Upper lobe of right lung (tissue), 1 donor: Measurements from ENCODE around the gene ENOX1. TPM values are rescaled to one million over a fixed set of nuclear protein-coding genes. Genes with fewer than 3 reads are reported as not detected.

Source experiments
- ATAC-seq: fragments of 200-7000 bp; cut with Tn5 transposase; one replicate; pipeline ENCODE4 v1.9.1; 2020; ENCODE audit warnings: mild to moderate bottlenecking, moderate library complexity
- DNase-seq: peaks from one replicate; pipeline ENCODE4 v3.0.0-alpha.2; 2020
- H3K27ac ChIP-seq: fragments of 200-600 bp; one replicate; pipeline ENCODE4 v1.8.0; 2022
- H3K27me3 ChIP-seq: fragments of 200-600 bp; one replicate; pipeline ENCODE4 v1.8.0; 2022; ENCODE audit warnings: mild to moderate bottlenecking
- H3K36me3 ChIP-seq: fragments of 200-600 bp; one replicate; pipeline ENCODE4 v1.8.0; 2022
- H3K4me1 ChIP-seq: fragments of 200-600 bp; one replicate; pipeline ENCODE4 v1.8.0; 2022
- H3K4me3 ChIP-seq: fragments of 200-600 bp; one replicate; pipeline ENCODE4 v1.8.0; 2022; ENCODE audit warnings: mild to moderate bottlenecking
- H3K9me3 ChIP-seq: fragments of 200-600 bp; one replicate; pipeline ENCODE4 v1.8.0; 2022
- intact Hi-C: fragments of 100-400 bp; cut with DNase I; formaldehyde crosslinking; loops from one replicate; pipeline ENCODE4 v1.11.0; 2022
- total RNA-seq: library from RNA; stranded (reverse); fragmentation: NEBNext Ultra II Directional; extraction: Animal tissue kit (Norgen Biotek cat#: 25700); gene quantifications from one replicate; pipeline ENCODE4 v1.2.1, GENCODE V29; 2021
- TF ChIP-seq, protein P1 (sequence below): fragments of 200-600 bp; IDR thresholded peaks from one replicate; pipeline ENCODE4 v1.8.0; 2022; ENCODE audit warnings: antibody characterized with exemption
- donor health status: DM: no; HTN: yes; CAD: no; lungs with severe emphysema.

The ENOX1 gene
- total RNA-seq, 1 donor from 2014 or later = 0.69 TPM

DNA sequence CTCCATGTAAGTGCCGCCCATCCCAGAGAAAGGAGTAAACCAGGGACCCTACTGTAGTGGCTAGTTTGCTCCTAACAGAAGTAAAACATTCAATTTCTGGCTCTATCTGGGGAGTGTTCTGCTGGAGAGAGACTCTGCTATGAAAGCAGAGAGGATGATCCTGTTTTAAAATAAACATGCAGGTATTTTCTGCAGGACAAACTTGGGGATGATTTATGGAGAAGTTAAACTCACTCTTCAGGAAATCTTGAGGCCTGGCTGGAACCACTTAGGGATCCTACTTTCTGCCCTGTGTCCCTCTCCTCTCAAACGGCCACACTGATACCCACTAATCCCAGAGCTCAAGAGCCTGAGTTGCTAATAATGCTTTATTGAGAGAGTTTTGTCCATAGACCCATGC is 482.3 kb downstream of the ENOX1 start:
- H3K4me3 ChIP-seq = no peak overlapping the region
- DNase-seq (no peak), ATAC-seq (no peak)
- H3K27me3 ChIP-seq = peaks cover 2% of the 10 kb centered on the region
- TF ChIP-seq, protein P1, sequence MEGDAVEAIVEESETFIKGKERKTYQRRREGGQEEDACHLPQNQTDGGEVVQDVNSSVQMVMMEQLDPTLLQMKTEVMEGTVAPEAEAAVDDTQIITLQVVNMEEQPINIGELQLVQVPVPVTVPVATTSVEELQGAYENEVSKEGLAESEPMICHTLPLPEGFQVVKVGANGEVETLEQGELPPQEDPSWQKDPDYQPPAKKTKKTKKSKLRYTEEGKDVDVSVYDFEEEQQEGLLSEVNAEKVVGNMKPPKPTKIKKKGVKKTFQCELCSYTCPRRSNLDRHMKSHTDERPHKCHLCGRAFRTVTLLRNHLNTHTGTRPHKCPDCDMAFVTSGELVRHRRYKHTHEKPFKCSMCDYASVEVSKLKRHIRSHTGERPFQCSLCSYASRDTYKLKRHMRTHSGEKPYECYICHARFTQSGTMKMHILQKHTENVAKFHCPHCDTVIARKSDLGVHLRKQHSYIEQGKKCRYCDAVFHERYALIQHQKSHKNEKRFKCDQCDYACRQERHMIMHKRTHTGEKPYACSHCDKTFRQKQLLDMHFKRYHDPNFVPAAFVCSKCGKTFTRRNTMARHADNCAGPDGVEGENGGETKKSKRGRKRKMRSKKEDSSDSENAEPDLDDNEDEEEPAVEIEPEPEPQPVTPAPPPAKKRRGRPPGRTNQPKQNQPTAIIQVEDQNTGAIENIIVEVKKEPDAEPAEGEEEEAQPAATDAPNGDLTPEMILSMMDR = no peak
- H3K36me3 ChIP-seq = no peaks in the 10 kb centered on the region
- H3K4me1 ChIP-seq = peaks cover 8% of the 10 kb centered on the region
- no peaks in the 10 kb centered on the region for H3K9me3 ChIP-seq
- no peak overlapping the region for H3K27ac ChIP-seq
- intact Hi-C loops = no loop called here

DNA sequence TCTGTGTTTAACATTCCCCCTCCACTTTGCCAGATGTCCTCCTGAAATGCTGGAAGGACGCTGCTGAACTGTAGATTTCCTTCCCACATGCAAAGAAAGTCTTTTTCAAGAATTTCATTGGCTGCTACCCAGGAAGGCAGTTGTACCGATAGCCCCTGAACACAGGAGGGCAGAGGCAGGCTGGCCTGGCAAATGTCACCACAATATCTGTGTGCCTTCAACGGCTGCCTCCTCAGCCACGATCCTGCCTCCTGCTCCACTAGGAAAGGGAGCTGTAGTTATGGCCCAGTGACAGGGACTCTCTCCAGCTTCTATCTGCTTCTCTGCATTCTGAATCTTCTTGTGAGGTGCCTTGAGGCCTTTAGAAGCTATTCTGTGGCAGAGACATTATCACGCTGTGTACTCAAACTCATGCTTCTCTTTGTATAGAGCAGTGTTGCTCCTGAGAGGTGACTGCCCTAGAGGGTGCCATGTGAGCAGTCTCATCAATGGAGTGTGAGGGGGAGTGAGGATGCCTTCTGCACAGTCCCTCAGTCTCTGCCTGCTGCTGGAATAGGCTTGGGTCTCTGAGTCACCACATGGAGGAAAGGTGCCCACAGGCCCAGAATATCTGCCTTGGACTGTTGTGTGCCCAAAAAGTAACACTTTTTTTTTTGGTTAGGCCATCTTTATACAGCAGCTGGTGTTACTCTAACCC is 483.6 kb downstream of the ENOX1 start:
- intact Hi-C loops = no loop called here
- TF ChIP-seq, protein P1 = peak; percentile 42
- Histone ChIP-seq H3K4me3 (no peak overlapping the region), H3K9me3 (no peaks in the 10 kb centered on the region), H3K27ac (no peak overlapping the region), H3K4me1 (peaks cover 8% of the 10 kb centered on the region), H3K36me3 (no peaks in the 10 kb centered on the region), H3K27me3 (peaks cover 4% of the 10 kb centered on the region)
- peak; percentile 55 for ATAC-seq
- DNase-seq = no peak

DNA sequence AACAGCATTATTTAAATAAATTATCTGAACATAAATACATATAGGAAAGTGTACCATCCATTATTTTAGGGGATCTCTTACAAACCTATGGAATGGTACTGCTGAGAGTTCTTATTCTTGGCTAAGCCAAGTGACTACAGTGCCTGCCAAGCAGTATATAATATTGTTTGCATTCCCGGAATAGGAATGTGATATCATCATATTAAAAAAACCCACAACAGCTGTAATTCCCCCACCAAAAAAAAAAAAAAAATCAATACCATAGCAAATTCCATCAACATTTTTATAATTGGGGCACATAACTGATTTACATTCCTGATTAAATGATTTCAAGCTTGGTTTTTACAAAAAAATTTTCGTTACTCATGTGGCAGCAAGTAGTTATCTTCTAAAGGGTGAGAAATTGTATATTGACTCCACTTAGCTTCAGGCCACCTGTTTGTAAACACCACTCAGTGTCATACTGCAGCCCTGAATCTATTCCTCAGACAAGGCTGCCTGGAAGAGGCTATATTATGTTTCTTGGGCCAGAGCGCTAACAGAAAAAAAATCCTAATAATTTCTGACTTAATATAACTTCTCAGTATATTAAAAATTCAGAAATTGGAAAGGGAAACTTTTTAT is 485.3 kb downstream of the ENOX1 start:
- intact Hi-C loops = no loop called here

DNA sequence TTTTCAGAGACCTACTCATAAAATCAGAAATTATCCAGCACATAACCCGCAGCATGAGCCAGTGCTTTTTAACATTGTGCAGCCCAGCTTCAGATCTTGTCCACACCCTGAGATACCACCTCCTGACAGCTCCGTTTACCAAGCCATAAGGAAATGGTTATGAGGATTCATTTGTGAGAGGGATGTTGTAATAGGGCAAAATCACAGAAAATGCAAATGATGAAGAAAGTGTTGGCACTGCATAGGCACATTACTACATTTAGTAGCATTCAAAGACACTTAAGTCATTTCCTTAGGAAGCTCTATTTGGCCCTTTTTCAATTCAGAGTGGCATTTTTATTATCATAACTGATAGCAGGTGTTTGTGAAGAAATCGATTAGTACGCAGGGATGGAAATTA is 485.9 kb downstream of the ENOX1 start:
- Histone ChIP-seq H3K27me3 (peaks cover 4% of the 10 kb centered on the region), H3K9me3 (no peaks in the 10 kb centered on the region), H3K4me1 (no peaks in the 10 kb centered on the region), H3K36me3 (no peaks in the 10 kb centered on the region), H3K27ac (no peak overlapping the region), H3K4me3 (no peak overlapping the region)
- TF ChIP-seq, protein P1 = no peak
- intact Hi-C loops = no loop called here
- no peak for ATAC-seq
- DNase-seq = no peak

More for the DNA sequence above, 485.3 kb downstream of the ENOX1 start:
- Histone ChIP-seq H3K4me3 (no peak overlapping the region), H3K36me3 (no peaks in the 10 kb centered on the region), H3K27ac (no peak overlapping the region), H3K4me1 (no peaks in the 10 kb centered on the region), H3K9me3 (no peaks in the 10 kb centered on the region), H3K27me3 (peaks cover 4% of the 10 kb centered on the region)
- TF ChIP-seq, protein P1 = no peak
- ATAC-seq (no peak), DNase-seq (no peak)

DNA sequence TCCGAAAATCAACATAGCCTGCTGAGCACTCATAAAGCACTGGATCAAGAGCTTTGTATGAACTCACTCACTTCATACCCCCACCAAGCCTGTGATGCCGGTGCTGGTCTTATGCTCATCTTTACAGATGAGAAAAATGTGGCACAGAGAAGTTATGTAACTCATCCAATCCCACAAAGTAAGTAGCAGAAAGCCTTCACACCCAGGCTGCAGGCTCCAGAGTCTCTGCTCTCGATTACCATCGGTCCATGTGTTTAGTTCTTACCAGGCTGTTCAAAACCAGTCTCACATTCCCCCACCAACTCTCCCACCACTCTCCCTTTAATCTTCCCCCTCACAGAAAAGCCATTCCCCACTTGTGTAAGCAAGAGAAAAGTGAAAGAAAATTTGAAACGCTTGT is 487.4 kb downstream of the ENOX1 start:
- ATAC-seq (no peak), DNase-seq (no peak)
- intact Hi-C loops = no loop called here
- no peaks in the 10 kb centered on the region for H3K4me1 ChIP-seq
- no peaks in the 10 kb centered on the region for H3K36me3 ChIP-seq
- H3K27ac ChIP-seq = no peak overlapping the region
- H3K27me3 ChIP-seq = peaks cover 4% of the 10 kb centered on the region
- no peak overlapping the region for H3K4me3 ChIP-seq
- TF ChIP-seq, protein P1 = no peak
- H3K9me3 ChIP-seq = no peaks in the 10 kb centered on the region
